Measurements from ENCODE around the gene LETM1. TPM values are rescaled to one million over a fixed set of nuclear protein-coding genes. Genes with fewer than 3 reads are reported as not detected.
A peak's percentile ranks its signal among the peaks of the same experiment; 100 is the strongest.

LETM1 gene
- total and polyA plus RNA-seq, 2 of the 13 experiments (the other 11 are each of a cell fraction or from before 2014, with no cell fraction given) = 9.7 to 41.6 TPM

GRCh38 chr4:1779588-1780382 lies 76.2 kb downstream of the LETM1 start (continued):
- 0 out of 2 replicates have a peak, but pooled peaks have one; percentile 10 for TF ChIP-seq ZNF318 (CRISPR knock-in tag; IDR thresholded peaks at IDR 0.05)
- TF ChIP-seq, protein P1, sequence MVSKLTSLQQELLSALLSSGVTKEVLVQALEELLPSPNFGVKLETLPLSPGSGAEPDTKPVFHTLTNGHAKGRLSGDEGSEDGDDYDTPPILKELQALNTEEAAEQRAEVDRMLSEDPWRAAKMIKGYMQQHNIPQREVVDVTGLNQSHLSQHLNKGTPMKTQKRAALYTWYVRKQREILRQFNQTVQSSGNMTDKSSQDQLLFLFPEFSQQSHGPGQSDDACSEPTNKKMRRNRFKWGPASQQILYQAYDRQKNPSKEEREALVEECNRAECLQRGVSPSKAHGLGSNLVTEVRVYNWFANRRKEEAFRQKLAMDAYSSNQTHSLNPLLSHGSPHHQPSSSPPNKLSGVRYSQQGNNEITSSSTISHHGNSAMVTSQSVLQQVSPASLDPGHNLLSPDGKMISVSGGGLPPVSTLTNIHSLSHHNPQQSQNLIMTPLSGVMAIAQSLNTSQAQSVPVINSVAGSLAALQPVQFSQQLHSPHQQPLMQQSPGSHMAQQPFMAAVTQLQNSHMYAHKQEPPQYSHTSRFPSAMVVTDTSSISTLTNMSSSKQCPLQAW (CRISPR knock-in tag; IDR thresholded peaks at IDR 0.05) = peak; percentile 88
- no peak for TF ChIP-seq FLYWCH1 (CRISPR knock-in tag; IDR thresholded peaks at IDR 0.05)
- no peak for TF ChIP-seq ZNF816 (CRISPR knock-in tag; IDR thresholded peaks at IDR 0.05; ENCODE audit: borderline replicate concordance)
- TF ChIP-seq, protein P2, sequence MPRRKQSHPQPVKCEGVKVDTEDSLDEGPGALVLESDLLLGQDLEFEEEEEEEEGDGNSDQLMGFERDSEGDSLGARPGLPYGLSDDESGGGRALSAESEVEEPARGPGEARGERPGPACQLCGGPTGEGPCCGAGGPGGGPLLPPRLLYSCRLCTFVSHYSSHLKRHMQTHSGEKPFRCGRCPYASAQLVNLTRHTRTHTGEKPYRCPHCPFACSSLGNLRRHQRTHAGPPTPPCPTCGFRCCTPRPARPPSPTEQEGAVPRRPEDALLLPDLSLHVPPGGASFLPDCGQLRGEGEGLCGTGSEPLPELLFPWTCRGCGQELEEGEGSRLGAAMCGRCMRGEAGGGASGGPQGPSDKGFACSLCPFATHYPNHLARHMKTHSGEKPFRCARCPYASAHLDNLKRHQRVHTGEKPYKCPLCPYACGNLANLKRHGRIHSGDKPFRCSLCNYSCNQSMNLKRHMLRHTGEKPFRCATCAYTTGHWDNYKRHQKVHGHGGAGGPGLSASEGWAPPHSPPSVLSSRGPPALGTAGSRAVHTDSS (CRISPR knock-in tag; conservative IDR thresholded peaks at IDR 0.05) = no peak
- TF ChIP-seq HNRNPL (IDR thresholded peaks at IDR 0.05; ENCODE audit: low read depth, low read length) = peak; percentile 93
- TF ChIP-seq KMT2B (CRISPR knock-in tag; IDR thresholded peaks at IDR 0.05) = 0 out of 2 replicates have a peak, but pooled peaks have one; percentile 19
- no peak; the same call in 1 of the 2 replicates for TF ChIP-seq ZNF879 (CRISPR knock-in tag; IDR thresholded peaks at IDR 0.05)
- peak; percentile 30; the same call in 1 of the 2 replicates for TF ChIP-seq POGZ (CRISPR knock-in tag; IDR thresholded peaks at IDR 0.05)
- TF ChIP-seq GPBP1L1 (CRISPR knock-in tag; IDR thresholded peaks at IDR 0.05) = no peak
- TF ChIP-seq ZNF180 (CRISPR knock-in tag; IDR thresholded peaks at IDR 0.05; ENCODE audit: borderline replicate concordance, low read depth) = no peak; the same call in 1 of the 2 replicates
- peak; percentile 84 for TF ChIP-seq PITX1 (CRISPR knock-in tag; IDR thresholded peaks at IDR 0.05)
- TF ChIP-seq ZNF720 (CRISPR knock-in tag; IDR thresholded peaks at IDR 0.05) = no peak
- TF ChIP-seq EP300 (IDR thresholded peaks at IDR 0.05; ENCODE audit: low read depth in 2 of 2, low read length in 2 of 2) = peak in 1 of 2 experiments; percentile 77; a peak in 2 of 4 replicates
- TF ChIP-seq EP300 (CRISPR knock-in tag; IDR thresholded peaks at IDR 0.05; ENCODE audit: borderline replicate concordance) = peak; percentile 68; the same call in 1 of the 2 replicates
- TF ChIP-seq ISL2 (CRISPR knock-in tag; IDR thresholded peaks at IDR 0.05) = peak; percentile 88
